CD4-positive, alpha-beta T cell treated with Interleukin-15 for 1 hour (primary cell): Measurements from ENCODE around the gene PSG11.
"Not testable (repeated sequence)": the region's sequence is repeated elsewhere in the genome, so short reads cannot be mapped to it uniquely, and the experiment has no call there.

Experiments
- DNase-seq: peaks from one replicate; pipeline ENCODE4 v3.0.0-alpha.2; 2020

Gene PSG11

DNA sequence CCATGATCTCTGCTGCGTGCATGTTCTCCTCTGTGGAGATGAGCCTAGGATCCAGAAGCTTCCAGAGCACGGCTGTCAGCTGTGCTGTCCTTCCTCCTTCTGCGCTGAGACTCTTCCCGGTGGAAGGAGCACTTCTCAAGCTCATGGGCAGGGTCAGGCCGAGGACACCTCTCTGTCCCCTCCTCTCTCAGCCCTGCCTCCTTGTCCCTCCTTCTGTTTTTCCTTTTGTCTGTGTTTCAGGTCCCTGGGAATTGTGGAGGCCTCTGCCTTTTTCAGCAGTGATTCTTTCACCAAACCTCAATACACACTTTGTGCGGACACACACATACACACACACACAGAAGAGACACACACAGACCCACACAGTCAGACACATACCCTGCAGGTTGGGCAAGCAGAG lies at the start of gene PSG11:
Gene PSG11, minus strand, starts transcription at position 101 of the 400 bp plus-strand sequence. Its CDS starts 97 bp downstream, at position 4.
- DNase-seq: not testable (repeated sequence)

- not testable (repeated sequence) for DNase-seq
These were observed 36.1 kb upstream of the PSG11 start for GRCh38 chr19:43062418-43062817.

- not testable (repeated sequence) for DNase-seq
These were observed 35.1 kb upstream of the PSG11 start for GRCh38 chr19:43061326-43061725.

DNA sequence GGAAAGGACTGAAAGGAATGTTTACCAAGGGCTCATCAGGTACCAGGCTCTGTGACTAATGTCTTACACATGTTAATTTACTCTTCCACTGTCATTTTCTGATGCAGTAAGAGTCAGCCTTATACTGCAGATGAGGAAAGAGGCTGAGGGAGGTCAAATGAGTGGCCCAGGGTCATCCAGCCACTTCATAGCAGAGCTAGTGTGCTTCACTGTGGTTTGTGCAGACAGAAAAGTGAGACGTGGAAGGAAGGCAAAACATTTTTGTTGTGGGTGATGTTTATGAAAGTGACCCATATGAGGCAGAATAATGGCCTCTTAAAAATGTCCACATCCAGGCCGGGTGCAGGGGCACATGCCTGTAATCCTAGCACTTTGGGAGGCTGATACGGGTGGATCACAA lies 34.0 kb upstream of the PSG11 start:
- DNase-seq: not testable (repeated sequence)

GRCh38 chr19:43059482-43059881 lies 33.2 kb upstream of the PSG11 start:
- not testable (repeated sequence) for DNase-seq

GRCh38 chr19:43058440-43058839 lies 32.2 kb upstream of the PSG11 start:
- not testable (repeated sequence) for DNase-seq

DNA sequence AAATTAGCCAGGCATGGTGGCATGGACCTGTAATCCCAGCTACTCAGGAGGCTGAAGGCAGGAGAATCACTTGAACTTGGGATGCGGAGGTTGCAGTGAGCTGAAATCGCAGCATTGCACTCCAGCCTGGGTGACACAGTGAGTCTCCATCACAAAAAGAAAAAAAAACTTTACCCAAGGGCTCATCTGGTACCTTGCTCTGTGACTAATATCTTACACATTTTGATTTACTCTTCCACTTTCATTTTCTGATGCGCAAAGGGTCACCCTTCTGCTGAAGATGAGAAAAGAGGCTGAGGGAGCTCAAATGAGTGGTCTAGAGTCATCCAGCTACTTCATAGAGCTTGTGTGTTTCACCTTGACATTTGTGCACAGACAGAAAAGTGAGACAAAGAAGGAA lies 21.7 kb upstream of the PSG11 start:
- not testable (repeated sequence) for DNase-seq

DNA sequence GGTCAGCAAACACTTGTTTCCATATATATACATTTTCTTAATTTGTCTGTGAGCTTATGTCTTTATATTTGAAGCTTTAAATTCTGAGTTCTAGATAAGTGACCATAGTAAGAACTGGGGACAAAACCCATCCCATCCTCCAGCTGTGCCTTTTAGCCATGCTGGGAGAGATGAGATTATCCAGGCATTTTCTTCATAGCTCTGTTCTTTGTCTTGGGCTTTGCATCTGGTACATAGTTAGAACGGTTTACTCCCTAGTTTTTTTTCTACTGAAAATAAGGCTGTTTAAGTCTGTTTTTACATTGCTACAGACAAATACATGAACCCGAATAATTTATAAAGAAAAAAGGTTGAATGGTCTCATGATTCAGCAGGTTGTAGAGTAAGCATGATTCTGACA lies 20.3 kb upstream of the PSG11 start:
- not testable (repeated sequence) for DNase-seq

DNA sequence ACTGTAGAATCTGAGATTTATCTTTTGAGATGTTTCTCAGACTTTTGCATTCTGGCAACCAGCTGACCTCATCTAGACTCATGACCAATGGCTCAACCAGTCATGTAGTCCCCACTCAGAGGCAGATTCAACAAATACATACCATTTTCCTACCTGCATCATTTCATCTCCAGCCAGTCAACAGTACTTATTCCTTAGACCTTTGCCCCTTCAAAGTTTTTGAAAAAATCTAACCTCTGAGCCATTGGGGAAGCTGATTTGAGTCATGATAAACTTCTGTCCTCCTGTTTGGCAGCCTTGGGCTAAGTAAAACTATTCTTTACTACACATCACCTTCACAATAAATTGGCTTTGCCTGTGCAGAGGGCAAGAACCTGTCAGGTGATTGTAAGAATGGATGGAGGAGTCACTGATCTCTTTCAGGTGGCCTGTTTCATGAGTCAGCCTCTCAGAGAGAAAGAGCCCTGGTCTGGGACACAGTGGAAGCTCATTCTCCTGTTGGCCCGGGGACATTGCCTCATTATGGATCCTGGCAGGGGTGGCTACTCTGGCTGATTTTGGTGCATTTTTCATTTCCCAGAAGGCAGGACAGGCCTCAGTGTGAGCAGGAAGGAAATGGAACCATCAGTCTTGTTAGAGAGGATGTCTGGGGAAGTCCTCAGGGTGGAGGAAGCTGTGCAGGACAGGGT lies 17.4 kb upstream of the PSG11 start:
- DNase-seq: not testable (repeated sequence)

- not testable (repeated sequence) for DNase-seq
These were observed 5.4 kb upstream of the PSG11 start for GRCh38 chr19:43031645-43032044.

- no peak for DNase-seq
These were observed 2.6 kb upstream of the PSG11 start for GRCh38 chr19:43028866-43029265.

DNA sequence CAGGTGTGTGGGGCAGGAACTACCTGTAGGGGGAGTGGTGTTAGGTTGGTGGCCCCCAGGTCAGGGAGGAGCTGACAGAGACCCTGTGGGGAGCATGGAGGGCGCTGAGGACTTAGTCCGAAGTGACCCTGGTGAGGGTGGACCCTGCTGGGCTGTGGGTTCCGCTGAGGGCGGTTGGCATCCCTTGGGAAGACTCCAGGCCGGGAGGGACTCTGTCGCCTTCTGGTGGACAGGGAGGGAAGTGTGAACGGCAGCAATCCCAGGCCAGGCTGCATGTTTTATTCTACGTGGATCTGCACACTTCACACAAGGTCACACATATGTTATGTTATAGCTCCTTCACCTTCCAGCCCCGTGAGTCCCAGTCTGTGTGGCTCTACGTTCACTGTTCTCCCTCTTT lies 1.7 kb upstream of the PSG11 start:
- DNase-seq: not testable (repeated sequence)

- DNase-seq: not testable (repeated sequence)
These were observed 792 bp upstream of the PSG11 start for GRCh38 chr19:43027061-43027460.

DNA sequence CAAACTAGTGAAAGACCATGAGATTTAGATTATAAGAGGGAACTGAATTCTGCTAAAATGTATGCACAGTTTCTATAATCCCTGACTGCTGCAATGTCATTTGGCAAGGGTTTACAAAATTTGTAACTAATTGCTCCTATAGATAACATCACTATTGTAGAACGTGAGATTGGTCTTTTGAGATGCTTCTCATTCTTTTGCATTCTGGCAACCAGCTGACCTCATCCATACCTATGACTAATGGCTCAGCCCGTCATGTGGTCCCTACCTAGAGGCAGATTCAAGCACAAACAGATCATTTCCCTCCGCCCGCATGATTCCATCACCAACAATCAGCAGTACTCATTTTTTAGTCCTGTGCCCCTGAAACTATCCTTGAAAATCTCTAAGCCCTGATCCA lies 4.2 kb downstream of the PSG11 start:
- DNase-seq: not testable (repeated sequence)

GRCh38 chr19:43021629-43022028 lies 4.6 kb downstream of the PSG11 start:
- not testable (repeated sequence) for DNase-seq

DNA sequence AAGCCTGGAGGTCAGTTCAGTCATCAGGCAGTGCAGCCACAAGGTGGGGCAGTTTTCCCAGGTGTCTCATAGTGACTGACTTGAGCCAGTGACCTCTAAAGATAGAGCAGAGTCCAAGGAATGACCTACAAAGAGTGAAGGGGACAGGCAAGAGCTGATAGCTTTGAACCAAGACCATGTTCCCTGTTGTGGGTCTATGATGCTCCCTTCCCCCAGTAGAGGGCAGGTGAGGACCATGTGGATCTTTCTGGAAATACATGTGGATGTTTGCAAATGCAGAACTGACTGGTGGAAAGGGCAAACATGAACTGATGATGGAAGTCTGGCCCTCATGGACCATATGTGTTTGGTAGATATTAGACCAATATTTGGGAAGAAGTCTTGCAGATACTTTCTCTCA lies 6.7 kb downstream of the PSG11 start:
- not testable (repeated sequence) for DNase-seq

DNA sequence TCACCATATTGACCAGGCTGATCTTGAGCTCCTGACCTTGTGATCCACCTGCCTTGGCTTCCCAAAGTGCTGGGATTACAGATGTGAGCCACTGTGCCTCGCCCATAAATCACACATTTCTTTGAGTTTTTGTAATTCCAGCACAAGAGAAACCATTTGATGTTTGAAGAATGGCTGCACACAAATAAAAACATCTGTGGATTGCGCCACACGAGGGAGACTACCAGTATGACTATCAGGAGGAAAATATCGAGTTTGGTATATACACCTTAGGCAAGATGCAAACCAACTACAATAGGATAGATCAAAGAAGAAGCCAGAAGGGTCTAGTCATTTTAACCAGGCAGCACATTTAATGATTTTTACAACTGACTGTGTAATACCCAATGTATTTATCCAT lies 20.4 kb downstream of the PSG11 start:
- DNase-seq: not testable (repeated sequence)

- DNase-seq: not testable (repeated sequence)
These were observed 21.4 kb downstream of the PSG11 start for GRCh38 chr19:43004846-43005245.

DNA sequence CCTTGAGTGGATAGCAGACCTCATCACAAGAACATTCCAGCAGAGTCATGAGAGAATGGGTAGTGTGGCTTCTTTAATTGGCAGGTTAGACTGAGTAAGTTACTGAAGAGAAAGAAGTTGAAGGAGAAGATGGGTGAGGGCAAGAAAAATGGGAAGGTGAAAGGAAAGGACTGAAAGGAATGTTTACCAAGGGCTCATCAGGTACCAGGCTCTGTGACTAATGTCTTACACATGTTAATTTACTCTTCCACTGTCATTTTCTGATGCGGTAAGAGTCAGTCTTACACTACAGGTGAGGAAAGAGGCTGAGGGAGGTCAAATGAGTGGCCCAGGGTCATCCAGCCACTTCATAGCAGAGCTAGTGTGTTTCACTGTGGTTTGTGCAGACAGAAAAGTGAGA lies 22.6 kb downstream of the PSG11 start:
- not testable (repeated sequence) for DNase-seq

- DNase-seq: not testable (repeated sequence)
These were observed 23.3 kb downstream of the PSG11 start for GRCh38 chr19:43002948-43003347.

- DNase-seq: not testable (repeated sequence)
These were observed 30.1 kb downstream of the PSG11 start for GRCh38 chr19:42996161-42996560.

- not testable (repeated sequence) for DNase-seq
These were observed 34.2 kb downstream of the PSG11 start for GRCh38 chr19:42992029-42992604.

GRCh38 chr19:42989851-42990250 lies 36.4 kb downstream of the PSG11 start:
- no peak for DNase-seq

- DNase-seq: not testable (repeated sequence)
These were observed 37.1 kb downstream of the PSG11 start for GRCh38 chr19:42989186-42989585.
